ENCODE measurements around the gene MAT2B.

Gene MAT2B

GRCh38 chr5:163503106-163504078, 2.0 kb upstream of the MAT2B start:
- DNase-seq (ENCODE audit: insufficient read length, low spot score) (no peak), FAIRE-seq (no peak)
- TF ChIP-seq CTCF (IDR thresholded peaks at IDR 0.05; ENCODE audit: insufficient read depth, missing control alignments) = peak; percentile 60

- DNase-seq (ENCODE audit: insufficient read length, low spot score) (no peak), FAIRE-seq (no peak)
- no peak for TF ChIP-seq CTCF (IDR thresholded peaks at IDR 0.05; ENCODE audit: insufficient read depth, missing control alignments)
These were observed 1.1 kb upstream of the MAT2B start for GRCh38 chr5:163504079-163504931.

- no peak for TF ChIP-seq CTCF (IDR thresholded peaks at IDR 0.05; ENCODE audit: insufficient read depth, missing control alignments)
- no peak for FAIRE-seq
- no peak for DNase-seq (ENCODE audit: insufficient read length, low spot score)
These were observed 411 bp upstream of the MAT2B start for GRCh38 chr5:163505049-163505367.

GRCh38 chr5:163506095-163506457, 657 bp downstream of the MAT2B start:
- DNase-seq (ENCODE audit: insufficient read length, low spot score) = no peak
- no peak for FAIRE-seq
- TF ChIP-seq CTCF (IDR thresholded peaks at IDR 0.05; ENCODE audit: insufficient read depth, missing control alignments) = no peak

GRCh38 chr5:163506726-163507125, 1.3 kb downstream of the MAT2B start:
- TF ChIP-seq CTCF (IDR thresholded peaks at IDR 0.05; ENCODE audit: insufficient read depth, missing control alignments) = no peak
- FAIRE-seq = no peak
- DNase-seq (ENCODE audit: insufficient read length, low spot score) = no peak

GRCh38 chr5:163508753-163509152, 3.3 kb downstream of the MAT2B start:
- no peak for FAIRE-seq
- no peak for DNase-seq (ENCODE audit: insufficient read length, low spot score)
- TF ChIP-seq CTCF (IDR thresholded peaks at IDR 0.05; ENCODE audit: insufficient read depth, missing control alignments) = no peak

Measured in D721Med (cell line).